Activated T-cell treated with anti-CD3 and anti-CD28 coated beads for 4 hours (primary cell): ENCODE data around the gene TIFAB.

Experiments
- DNase-seq: peaks from one replicate; pipeline ENCODE4 v3.0.0-alpha.2; 2020

TIFAB gene

DNA sequence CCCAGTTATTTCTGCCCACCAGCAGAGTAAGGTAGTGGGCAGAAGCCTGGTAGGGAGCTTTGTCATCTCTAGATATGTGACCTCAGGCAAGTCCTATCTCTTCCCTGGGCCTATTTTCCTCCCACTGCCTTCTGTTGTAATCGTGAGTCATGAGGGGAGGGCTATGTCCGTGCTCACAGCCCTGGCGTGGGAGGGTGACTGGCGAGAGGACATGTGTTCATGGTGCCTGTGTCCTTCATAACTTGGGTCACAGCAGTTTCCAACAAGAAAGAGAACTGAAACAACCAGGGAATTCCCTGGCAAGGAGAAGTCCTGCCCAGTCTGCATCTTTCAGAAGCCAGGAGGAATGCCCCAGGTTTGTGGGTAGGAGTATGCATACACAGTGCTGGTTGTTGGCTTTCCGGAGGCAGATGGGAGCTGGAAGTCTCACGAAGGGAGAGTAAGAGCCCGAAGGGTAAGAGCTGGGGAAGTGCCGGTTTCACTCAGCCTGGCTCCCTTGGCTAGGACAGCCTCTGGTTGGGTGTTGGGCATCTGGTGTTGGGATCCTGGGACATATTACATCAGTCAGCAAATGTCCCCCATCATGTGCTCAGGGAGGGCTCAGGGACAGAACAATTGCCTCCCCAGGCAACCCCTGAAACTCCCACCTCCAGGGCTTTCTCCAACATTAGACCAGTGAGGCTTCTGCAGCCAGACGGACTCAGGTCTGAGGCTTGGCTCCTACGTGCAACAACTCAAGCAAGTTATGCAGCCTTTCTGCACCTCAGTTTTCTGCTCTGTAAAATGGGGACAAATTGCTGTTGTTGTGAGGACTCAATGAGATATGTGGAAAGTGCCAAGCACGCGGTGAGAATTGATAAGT is 4.3 kb upstream of the TIFAB start:
- DNase-seq = no peak

DNA sequence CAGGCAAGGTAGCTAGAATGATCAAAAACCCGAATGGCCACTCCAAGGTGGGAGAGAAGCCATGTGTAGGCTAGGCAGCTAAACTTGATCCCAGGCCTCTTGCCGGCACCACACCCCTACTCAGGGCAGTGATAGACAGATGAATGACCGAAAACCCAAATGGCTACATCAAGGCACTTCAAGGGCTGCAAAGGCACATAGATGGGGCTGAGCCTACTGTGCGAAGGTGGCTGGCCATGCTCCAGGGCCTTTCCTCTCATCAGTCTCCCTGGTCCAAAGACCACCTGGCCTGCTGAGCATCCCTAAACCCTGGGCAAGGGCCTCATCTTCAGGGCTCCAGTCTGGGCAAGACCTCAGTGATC is 3.7 kb upstream of the TIFAB start:
- DNase-seq = no peak

DNA sequence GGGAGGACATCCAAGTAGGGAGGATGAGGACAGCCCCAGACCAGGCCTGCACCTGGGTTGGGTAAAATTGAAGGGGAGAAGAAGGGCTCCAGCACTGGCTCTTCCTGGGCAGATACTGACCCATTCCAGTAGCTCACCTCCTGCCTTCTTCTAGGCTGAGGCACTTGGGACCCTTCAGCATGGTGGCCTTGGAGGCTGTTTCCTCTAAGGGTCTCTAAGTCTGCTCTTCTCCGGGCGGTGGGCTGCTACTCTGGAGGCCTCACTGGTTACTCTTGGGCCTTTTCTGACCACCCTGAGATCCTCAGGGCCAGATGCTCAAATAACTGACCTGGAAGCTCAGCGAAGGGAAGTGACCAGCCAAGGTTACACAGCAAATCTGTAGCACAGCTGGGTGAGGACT is 2.8 kb upstream of the TIFAB start:
- DNase-seq = no peak

DNA sequence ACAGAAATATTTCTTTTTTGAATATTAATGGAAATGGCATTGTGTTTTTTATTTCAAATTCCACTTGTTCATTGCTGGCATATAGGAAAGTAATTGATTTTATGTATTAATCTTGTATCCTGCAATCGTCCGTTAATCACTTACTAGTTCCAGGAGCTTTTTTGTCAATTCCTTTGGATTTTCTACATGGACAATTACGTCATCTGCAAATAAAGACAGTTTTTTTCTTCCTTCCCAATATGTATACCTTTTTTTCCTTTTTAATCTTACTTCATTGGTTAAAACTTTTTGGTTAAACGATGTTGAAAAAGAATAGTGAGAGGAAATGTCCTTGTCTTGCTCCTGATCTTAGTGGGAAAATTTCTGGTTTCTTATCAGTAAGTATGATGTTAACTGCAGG is 1.5 kb upstream of the TIFAB start:
- no peak for DNase-seq

DNA sequence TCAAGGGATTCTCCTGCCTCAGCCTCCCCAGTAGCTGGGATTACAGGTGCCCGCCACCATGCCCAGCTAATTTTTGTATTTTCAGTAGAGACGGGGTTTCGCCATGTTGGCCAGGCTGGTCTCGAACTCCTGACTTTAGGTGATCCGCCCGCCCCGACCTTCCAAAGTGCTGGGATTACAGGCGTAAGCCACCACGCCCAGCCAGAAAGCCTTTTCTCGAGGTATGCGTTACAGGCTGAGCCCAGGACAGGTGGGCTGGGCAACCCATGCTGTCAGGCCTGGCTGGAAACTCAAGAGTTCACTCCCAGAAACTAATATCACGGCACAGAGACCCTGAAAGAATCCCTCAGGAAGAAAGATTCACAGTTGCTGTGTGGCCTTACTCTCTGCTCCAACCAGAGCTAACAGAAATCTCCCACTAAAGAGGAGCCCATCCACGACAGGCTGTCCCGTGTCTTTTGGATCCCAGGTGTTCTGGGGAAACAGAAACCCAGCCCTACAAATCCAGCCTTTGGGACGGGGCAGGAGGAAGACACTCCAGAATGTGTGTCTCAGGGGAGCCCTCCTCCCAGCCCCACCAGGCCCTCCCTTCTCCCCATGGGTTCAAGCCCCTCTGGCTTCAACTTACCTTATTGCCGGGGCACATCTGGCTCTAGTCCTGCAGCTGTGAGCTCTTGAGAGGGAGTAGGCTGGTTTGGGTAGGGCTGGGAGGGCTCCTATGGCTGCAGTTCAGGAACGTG is 400 bp downstream of the TIFAB start:
- DNase-seq = no peak

DNA sequence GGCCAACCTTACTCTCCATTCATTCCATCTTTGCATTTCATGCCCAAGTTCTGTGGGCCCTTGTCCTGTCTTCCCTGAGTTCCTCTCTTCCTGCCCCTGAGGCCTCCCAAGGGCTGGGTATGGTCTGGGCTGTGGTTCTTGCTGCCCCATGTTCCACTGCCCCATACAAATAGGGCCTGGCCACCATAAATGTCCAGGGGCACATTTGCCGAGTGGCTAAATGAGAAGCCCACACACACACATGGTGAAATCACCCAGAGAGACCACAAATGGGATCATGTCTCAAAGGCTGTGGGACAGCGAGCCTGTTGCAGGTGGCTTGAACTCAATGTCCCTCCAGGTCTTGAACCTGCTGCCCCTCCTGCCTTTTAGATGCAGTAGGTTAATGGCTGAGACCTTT is 1.2 kb downstream of the TIFAB start:
- no peak for DNase-seq

DNA sequence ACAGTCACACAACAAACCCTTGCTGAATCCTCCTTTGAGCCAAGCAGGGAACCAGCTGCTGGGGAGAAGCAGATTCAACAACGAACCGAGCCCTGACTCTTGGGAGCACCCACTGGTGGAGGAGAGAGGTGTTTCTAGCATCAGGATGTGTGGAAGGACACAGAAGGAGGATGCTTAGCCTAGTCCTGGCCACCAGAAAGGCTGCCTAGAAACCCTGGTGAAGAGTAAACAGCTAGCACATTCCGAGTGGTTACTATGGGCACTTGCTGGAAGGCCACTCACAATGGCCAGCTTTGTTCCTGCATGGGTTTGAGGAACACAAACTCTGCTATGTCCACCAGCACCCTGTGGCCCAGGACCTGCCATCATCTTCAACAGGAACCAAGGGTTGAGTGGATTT is 1.8 kb downstream of the TIFAB start:
- no peak for DNase-seq

DNA sequence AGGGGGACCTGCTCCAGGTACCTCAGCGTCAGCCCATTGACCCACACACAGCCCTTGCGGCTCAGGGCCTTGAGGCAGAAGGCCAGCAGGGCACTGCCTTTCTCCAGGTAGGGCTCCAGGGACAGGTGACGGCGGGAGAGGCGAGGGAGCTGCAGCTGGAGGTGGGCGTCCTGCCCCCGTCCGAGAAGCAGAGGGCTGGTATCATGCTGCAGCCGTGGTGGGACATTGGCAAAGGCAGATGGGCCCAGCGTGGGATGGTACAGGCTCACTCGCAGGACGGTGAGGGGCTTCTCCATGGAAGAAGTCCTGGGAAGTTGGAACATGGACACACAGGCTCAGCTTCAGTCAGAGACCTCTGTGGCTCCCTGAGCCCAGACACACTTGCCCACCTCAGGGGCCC is 2.5 kb downstream of the TIFAB start:
- DNase-seq = no peak

DNA sequence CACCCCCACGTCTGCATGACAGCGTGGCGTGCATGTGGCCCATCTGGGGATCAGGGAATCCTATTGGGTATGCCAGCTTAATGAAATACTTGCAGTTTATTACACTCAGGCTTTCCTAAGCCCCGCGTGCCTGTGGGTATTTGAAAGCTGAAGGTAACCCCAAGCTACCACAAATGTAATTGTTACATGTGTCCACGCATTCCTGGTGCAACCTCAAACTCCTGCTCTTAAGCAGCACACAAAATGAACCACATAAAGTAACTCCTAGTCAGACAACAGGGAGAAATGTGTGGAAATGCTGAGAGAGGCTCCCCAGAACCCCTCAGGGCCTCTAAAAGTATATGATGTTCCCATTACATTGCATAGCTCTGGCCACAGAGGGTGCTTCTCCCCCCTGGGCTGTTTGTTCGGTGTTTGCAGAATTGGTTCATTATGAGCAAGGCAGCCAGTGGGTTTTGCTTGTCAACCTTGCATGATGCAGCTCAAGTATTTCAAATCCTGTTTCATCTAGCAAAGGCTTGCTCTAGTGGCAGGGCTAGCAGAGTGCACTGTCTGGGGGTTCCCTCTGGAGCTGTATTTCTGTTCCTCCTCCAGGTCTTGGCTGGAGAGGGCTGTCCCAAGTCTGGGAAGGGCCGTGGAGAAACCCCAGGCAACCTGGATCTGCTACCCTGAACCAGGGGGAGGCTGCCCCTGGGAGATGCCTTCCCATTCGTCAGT is 3.2 kb downstream of the TIFAB start:
- no peak for DNase-seq

DNA sequence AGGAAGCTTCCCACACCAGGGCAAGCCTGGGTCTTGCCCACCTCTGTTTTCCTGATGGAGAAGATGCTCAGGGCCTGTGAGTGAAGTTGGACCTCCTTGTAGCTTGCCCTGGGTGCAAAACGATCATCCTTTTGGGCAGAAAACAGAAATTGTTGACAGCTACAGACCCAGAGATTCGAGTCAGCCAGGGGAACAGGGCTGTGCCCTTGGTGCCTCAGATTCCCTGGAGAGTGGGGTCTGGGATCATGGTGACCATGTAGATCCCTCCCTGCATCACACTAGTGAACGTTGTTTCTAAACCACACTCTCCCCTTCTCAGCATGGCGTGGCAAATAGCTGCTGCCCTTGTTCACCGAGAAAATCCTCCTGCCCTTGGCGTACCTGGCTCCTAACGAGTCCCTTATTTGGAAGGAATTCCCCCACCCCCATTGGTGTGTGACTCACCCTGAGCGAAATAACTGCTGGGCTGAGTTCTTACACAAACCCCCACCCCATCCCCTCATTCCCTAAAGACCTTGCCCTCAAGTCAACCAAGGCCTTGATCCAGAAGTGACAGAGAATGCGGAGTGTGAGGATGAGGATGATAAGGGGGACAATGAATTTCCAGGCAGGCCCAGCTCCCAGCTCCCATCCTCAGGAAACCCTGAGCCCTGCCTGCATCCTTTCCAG is 3.9 kb downstream of the TIFAB start:
- DNase-seq = no peak

DNA sequence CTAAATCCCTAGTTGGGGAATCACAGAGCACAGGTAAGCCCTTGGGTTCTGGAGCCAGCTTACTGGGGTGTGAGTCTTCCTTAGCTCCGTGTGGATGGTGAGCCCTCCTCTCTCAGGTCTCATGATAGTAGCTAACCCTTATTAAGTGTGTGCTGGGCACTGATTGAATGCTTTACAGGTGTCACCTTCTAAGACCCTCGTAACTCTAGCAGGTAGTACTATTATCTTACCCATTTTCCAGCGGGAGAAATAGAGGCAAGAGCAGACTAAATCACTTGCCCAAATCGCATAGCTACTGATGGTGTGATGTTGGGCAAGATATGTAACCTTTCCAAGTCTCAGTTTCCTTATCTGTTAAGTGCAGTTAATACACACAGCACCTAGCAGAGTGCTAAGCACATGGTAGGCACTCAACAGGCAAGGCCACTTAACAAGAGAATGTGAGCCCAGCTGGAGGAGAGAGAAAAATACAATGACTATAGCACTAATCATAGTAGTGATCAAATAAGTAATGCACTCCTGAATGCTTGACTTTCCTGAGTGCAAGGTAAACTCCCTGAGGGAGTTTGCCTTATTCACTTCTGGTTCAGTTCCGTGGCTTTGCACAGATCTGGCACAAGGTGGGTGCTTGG is 4.7 kb downstream of the TIFAB start, which contains the start of gene DCANP1:
TSS of gene DCANP1 (minus strand) at position 51 of the 632 bp plus-strand sequence. CDS start 240 bp downstream, outside the sequence.
- no peak for DNase-seq

DNA sequence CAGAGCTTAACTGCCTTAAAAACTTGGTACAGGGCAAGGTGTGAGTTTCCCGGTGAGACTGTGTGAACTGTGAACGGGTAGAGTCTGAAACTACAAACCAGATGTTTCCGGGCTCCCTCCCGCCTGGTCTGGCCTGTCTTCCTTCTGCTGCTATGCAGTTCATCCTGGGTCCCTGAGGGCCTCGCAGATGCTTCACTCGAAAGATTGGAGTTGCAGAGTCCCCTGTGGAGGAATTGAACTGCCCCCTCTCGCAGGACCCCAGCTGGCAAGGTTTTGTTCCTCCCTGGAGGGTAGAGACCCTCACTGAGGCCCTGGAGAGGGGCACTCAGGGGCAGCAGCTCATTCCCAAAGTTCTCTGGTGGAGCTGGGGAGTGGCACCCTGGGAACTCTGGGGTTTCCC is 5.5 kb downstream of the TIFAB start:
- no peak for DNase-seq

DNA sequence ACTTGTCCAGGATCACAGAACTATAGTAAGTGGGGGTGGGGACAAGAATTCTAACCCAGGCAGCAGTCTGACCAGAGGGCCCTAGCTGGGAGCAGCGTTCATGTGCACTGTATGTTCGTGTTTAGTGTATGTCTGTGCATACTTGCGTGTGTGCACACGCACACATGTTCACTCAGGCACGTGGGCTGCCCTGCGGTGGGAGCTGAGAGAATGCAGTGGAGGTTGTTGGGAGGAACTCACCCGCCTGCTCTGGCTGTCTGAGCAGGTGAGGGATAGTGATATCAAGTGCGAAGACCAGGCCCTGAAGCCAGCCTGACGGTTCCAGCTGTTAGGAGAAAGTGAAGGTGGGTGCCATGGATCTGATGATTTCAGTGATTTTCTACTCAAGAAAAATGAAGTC is 5.9 kb downstream of the TIFAB start:
- no peak for DNase-seq

DNA sequence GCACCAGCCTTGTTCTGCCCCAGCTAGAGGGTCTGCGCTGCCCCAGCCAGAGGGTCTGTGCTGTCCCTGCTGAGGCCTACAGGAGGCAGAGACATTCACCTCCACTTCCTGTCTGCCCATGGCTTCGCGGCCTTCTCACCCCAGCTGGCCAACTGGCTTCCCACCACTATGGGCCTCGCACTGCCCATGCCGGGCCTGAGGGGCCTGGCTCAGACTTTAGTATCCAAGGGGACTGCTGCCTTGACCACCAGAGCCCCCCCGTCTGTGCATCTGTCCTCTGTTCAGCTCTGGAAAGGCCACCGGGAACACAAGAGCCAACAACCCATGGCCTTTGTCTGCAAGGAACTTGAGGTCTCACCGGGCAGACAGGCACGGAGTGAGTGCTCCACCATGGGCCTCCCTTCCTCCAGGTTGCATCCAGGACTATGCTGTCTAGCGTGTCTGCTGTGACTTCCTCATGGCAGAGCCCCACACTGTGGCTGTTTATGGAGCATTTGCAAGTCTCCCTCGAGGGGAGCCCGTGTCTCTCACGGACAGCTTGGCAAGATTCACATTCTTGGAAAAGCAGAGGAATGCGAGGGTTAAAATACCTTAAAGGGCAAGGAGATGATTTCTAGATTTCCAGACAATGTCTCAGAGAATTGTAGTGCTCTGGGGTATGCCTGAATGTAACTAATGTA is 6.7 kb downstream of the TIFAB start:
- no peak for DNase-seq

DNA sequence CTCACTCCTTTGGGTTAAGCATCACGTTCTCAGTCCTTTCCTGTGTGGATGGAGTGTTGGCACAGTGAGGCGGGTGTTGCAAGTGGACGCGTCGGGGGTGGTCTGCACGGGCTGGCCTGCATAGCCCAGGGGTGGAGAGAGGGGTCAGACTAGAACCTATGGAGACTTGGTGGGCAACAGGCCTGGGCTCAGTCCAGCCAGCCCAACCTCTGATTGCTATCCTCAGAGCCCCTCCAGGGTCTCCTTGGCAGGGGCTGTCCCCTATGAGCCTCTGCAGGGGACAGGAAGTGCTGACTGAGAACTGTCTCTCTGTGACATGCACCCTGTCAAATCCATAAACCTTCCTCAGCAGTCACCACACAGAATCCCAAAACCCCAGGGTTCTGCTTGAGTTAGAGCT is 7.3 kb downstream of the TIFAB start:
- no peak for DNase-seq

DNA sequence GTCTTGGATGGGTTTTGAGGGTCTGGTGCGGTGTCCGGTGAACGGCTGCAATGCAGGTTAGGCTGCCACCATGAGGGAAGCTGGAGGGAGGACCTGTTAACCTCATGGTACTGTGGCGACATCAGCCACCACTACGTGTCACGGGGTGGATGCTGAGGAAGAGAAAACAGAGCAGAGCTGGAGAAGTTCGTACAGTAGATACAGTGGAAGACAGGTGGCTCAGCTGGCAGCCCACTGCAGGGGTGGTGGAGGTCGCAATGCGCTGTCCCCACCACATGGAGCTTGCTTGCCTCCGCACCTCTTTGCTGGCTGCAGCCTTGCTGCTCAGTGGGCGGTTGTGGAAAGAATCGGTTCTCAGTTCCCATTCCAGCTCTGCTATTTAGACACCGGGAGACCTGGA is 7.8 kb downstream of the TIFAB start:
- DNase-seq = no peak

DNA sequence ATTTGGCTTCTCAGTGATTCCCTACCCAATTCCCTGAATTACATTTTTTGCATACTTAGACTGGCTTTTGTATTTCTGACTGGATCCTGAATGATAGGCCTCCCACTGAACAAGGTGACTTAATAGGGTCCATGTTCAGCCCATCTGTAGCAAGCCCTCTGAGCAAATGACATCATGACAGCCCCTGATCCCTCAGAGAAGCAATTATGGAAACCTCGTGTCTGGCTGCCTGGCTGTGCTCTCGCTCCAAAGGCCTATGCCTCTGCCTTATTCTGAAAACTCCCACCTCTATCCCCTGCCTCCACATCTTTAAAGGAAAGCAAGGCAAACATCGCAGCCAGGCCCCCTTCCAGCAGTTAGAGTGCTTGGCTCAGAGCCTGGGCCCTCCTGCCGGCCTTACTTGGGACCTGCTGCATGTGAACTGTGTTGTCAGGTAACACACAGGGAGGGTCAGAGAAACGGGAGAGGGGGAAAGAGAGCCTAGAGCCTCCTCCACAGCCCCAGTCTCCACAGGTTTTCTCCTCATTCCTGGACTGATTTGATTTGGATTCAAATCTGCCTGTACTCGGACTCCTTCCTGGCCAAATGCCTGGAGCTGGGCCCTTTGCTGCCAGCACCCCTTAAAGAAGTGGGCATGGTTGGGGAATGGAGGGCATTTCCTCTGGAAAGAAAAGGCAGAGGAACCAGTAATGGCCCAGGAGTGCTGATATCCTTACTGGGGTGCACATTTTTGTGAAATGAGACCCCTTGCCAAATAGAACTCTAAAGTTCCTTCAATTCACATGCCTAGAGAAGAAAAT is 8.8 kb downstream of the TIFAB start:
- DNase-seq = no peak

DNA sequence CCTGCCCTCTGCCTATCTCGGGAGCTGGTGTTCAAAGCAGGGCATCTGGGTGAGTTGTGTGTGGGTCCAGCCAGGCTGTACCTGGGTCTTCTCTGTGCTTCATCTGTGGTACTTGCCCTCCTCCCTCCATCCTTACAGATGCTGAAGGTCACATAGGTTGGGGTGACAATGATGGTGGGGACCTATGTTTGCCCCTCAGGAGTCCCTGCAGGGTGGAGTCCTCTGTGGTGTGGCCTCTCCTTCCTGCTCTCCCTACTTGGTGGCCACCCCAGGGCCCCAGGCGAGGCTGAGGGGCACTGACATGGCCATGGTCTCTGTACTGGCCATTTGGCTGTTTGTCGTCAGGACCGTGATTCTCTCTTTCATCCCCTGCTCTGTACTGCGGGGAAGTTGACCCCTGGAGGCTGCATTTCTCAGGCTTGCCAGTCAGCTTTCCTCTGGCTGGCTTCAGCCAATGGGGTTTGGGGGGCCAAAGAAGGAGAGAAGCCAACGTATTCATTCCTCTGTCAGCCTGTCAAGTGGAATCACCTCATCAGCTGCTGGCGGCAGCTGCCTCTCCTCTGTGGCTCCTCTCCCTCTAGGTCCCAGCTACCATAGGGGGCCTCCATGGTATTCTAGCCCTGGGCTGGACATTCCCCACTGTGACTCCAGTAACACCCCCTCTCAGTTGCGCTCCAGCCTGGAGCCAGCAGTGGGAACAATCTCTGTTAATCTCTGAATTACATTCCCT is 9.6 kb downstream of the TIFAB start:
- no peak for DNase-seq

DNA sequence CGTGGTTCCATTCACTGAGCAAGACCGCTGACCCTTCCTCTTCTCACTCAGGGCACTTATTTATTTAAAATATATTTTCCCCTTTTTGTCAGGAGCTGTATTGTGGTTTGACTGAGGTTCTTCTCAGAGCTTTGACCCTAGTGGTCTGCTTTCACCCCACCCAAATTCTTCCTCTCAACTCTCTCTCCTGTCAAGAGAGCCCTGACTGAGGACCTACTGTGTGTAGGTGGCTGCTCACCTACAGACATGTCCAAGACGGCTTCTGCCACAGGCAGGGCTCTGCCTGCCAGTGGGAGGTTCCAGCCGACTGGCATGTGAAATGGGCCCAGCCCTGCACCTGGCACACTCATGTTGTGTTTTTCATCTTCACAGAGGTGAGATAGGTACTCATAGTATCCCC is 10.2 kb downstream of the TIFAB start:
- no peak for DNase-seq

DNA sequence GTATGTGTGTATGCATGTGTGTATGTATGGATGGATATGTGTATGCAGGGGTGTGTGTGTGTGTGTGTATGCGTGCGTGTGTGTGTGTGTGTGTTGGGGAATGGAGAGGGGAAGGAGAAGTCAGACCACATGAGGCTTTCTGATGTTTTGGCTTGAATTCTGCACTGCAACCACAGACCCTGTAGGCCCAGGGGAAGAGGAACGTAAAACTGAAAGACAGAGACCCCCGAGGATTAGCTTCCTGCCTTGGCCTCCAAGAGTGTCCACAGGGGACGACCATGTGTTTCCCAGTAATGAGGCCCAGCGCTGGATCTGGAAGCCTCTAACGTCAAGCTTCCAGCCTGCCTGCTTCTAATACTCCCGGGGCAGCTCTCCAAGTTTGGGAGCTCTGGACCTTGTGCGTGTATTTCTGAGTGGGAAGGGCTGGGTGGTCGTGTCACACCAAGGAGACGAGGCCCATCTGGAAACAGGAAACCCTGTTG is 10.8 kb downstream of the TIFAB start:
- no peak for DNase-seq
